Stimulated activated CD8-positive, alpha-beta memory T cell treated with anti-CD3 and anti-CD28 coated beads, Interleukin-15, amount 100 ng/mL, for 1 hour (primary cell): ENCODE measurements around the gene DPP10.

Source experiments
- DNase-seq: peaks from one replicate; pipeline ENCODE4 v3.0.0-alpha.2; 2020; ENCODE audit warnings: low read depth

The DPP10 gene

DNA sequence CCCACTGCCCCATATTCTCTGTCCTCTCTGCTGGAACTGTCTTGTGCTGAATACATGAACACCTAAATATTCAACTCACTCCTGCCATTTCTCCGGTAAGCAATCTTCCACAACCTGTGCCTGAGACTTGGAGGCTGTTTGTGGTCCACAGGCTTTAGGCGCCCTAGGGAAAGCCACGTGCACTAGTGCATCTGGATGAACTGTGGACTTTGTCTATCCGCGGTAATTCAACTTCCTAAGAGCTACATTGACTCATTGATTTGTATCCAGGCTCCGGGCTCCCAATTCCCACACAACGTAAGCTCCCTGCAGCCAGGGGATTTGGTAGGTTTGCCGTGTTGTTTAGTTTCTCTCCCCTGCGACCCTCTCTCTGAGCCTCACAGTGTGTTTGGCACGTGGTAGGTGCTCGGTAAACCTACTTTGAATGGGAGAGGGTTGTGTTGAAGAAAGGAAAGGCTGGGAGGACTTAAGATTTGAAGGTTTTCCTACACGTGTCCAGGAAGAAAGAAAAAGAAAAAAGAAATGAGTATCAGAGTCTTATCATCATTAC is 718.2 kb downstream of the DPP10 start:
- no peak for DNase-seq

DNA sequence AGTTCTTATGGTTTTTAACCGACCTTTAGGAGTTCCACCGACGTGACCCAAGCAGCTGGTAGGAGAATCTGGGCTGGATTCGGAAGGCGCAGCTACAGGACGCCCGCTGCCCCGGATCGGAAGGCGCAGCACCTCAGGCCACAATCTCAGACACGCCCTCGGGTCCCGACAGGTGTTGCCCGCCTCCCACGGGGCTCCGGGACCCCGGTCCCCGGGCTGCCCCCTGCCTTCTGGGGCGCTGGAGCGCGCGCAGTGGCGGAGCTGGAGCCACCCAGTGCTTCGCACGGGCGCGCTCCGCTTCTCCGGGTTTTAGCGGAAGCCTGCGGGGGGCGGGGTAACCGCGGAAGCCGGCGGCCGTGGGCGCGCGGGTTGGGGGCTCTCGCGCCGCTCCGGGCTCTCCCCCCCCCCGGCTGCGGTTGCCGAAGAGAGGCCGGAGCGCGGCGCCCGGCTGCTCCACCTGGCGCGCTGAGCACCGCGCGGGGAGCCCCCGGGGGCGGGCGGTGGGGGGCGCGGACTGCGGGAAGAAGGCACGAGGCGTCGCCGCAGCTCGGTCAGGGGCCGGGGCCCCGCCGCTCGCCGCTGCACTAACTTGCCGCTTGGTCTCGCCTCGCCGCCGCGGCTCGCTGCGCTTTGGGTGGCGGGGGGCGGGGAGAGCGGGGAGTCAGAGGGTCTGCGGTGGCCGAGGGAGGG is 718.8 kb downstream of the DPP10 start:
- DNase-seq: no peak

DNA sequence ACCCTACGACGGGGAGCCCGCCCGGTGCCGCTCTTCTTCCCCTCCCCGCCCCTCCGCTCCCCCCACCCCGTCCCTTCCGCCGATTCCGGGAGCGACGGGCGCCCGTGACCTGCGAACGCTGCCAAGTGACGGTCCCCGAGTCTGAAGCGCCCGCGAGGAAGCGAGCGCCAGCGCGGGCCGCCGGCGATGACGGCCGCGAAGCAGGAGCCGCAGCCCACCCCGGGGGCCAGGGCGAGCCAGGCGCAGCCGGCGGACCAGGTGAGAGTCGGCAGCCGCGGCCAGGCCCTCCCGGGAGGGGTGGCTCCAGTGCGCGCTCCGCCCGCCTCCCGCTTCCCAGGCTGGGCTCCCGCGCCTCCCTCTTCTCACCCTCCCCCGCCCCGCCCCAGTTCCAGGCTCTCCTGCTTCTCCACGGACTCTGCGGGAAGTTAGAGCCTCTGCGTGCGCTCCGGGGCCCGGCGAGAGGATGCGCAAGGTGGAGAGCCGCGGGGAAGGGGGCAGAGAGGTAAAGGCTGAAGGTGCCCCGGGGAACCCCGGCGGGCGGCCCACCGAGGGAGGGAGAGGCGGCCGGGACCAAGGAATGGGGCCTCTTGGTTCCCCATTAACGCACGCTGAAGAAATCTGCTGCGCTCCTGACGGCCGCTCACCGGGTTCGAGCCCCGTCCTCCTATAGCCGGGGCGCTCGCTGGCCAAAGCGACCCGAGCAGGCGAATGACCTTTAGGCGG is 719.5 kb downstream of the DPP10 start:
- no peak for DNase-seq

DNA sequence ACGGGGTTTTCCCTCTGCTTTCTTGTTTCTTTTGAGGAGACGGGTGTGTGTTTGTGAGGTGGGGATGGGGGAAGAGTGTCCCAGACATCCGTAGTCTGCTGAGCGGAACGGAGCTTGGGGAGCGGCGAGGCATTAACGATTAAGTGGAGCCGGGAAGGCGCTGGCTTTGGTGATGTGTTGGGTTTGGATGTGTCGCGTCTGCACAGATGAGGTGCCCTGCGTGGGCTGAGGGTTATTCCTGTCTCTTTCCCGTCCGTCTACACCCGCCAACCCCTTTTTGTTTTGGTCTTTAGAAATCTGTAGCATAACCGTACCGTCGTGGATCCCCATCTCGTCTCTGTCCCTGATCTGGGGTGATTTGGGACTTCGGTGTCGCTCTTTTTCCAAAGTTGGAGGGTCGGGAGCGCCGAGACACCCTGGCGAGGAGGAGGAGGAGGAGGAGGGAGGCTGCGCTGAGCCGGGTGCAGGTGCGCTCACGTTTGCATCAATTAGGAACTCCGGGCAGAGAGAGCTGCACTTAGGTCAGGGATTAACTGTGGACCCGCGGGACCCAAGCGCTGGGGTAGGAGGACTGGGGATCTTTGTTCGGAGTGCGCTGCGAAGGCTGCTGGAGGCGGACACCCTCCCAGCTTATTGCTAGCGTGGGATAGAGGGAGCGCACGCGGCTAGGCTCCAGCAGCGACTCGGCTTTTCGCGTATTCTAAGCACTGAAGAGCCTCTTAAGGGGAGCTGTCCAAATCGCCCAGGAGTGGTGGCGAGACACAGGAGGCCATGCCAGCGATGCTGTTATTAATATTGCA is 720.3 kb downstream of the DPP10 start:
- no peak for DNase-seq

DNA sequence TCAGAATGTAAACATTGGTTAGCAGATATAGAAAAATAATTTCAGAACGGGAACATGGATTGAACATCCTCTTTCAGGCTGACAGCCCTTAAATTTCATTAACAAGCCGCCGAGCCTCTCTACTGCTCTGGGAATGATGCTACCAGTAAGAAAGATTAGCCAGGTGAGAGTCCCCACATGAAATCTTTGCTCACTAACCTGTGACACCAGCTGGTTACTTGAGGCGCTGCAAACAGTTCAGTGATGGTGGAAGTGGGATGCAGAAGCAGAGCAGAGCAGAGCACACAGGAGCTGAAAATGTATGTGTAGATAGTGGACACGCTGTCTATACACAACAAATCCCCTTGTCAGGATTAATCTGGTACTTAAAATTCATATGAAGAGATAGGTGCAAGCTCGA is 721.1 kb downstream of the DPP10 start:
- DNase-seq: no peak

DNA sequence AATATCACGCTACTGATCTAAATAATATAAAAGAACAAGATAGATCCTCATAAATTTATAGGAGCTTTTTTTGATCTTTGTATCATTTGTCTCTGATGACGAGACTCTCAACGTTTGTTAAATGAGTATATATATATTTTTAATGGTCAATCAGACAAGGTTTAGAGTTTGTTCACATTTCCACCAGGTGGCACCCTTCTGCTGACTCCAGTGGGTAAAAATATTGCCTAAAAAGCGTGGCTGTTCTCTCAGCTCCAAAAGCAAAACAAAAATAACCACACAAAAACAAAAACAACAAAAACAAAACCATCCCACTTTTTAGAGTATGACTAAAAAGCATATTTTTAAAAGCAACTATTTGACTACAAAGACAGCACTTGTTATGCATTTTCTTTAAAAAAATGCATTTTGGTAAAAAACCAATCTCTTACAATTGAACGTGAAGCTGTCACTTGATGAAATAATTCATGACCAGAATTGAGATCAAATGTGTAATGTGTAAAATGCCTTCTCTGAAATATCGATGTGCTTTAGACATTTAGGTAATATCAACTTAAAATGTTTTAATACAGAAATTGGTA is 723.2 kb downstream of the DPP10 start:
- no peak for DNase-seq

DNA sequence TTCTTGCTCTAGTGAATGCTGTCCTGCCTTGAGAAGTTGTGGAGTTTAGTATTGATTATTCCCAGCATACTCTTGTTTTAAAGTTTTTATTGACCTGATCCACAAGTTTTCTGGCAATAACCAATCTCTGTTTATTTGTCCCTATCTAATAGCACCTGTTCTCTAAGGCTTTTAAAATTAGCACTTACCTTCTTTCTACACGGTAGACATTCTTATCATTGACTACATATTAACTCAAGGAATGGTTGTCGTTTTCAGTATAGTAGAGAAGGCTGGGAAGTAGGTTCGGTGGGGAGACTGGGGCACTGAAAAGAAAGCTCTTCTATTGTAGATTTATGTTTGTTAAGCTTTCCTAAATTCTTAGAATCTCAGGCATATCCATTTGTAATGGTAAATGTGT is 726.0 kb downstream of the DPP10 start:
- DNase-seq: no peak

DNA sequence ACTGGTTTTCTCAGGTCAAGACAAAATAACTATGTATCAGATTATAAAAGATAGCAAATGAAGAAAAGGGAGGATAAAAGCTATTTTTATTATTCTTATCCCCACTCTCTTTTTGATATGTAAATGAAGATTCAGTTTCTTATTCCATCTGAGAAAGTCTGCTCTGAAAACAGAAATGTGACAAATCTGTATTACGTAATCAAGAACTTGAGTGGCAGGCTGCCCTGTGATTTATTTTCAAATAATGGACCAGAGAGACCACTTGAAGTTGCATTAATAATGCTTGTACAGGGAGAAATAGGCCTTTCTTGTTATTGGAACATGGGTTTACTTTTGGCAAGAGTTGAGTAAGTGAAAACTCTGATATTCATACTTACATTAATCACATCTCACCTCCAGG is 727.4 kb downstream of the DPP10 start:
- DNase-seq: no peak

DNA sequence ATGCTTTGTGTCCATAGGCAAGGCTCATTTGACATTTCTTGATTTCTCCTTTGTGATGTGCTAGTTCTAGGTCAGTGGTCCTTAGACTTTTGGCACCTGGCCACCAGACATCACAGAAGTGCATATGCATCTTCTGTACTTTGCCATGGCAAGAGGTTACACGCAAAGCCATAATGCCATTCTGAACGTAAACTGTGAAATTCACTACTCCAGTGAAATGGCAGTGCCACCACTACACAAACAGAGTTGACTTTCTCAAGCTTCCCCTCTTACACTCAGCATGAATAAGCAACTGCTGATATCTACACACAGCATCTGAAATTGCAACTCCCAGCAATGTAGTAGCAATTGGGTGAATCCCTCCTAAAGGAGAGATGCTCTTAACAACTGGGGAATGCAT is 729.3 kb downstream of the DPP10 start:
- no peak for DNase-seq

DNA sequence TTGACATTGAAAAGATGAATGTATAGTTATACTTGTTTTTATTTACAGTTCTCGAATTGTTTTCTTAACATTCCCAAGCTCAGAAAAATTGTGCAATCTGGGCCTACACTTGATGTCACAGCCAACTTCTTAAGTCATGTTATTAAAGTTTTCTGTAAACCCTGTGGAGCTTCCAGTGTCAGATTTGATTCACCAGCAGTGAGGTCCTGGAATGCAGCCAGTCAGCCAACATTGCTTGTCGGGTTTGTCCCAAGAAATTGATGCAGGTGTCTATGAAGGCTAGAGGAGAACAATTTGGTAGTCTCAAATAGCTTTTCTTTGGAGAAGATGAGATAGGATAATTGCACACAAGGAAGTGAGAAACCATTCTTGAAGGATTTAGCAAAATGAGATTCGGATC is 732.2 kb downstream of the DPP10 start:
- DNase-seq: no peak

DNA sequence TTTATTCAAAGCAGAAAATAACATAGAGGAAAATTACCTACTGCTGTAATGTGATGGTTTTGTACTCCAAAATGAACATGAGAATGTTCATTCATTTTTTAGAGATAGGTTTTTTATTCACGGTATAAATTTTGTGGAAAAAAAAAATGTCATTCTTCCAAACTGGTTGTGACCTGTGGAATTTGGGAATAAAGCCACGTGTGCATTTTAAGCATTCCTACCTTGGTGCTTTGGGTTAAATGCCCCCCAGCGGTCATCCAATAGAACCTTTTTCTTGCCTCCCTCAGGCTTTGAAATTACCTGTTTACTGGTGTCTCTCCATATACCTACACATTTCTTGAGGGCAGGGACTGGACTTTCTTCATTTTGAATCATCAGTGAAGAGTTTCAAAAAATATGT is 740.7 kb downstream of the DPP10 start:
- no peak for DNase-seq

DNA sequence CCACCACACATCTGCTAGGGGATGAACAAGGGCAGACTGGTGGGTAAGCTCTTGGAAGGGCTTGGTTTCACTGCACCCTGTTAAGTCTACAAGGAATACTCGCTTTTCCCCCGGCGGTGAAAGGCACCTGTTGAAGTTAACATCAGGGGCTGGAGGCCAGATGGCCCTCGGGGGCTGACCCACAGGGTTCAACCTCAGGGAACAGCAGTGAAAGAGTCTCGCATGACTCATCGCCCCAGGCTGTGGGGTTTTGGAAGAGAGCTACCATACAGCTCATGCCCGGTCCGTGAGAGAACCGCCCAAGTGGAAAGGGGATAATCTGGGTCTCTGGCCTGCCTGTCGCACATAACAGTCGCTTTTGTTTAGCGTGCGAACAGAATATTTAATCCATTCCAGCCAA is 748.0 kb downstream of the DPP10 start:
- no peak for DNase-seq

DNA sequence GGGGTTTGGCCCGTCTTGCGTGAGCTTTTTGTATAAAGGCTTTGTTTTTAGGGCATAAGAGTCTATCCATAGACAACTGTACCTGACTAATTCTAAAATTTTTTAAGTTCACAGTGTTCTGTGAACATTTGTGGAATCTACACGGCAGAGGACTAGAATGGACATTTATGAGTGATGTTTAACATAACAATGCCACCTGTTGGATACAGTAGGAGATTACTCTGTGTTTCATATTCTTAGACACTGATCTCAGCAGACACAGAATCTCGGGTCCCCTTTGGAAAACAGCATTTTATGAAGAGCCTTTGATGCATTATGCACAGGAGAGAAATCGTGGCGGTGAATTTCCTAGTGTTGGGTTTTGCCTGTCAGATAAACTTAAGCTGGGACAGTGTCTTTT is 752.2 kb downstream of the DPP10 start:
- DNase-seq: no peak

DNA sequence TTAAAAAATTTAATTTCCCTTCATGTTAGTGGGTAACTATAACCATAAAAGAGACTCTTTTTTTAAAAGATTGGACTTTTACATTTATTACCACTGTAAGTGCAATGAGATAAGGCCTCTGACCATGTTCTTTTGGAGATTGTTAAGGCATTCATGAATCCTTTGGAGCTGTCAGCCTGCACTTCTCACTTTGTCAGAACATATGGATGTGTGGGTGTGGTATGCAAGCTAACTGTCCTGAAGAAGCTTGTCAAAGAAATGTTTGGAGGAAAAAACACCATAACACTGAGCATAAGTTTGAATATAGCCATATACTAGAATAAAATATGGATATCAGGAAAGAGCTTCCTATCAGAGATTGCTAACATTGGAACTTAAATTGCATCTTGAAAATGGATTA is 754.1 kb downstream of the DPP10 start:
- DNase-seq: no peak

DNA sequence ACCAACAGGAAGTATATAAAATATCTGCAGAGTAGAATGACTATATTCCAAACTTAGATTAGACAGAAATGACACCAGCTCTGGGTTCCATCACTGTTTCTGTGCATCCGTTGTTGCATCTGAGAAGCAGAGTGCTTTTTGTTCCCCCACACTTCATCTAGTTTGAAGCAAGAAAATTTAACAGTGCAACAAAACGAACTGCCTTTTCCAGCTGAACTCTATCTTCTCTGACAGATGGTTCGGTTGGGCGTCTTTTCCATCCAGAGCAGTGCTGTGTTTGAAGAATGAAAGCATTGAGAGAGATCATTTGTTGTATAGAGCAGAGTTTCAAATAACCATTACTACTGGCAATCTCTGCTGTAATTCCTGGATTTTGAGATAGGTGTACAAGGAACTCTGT is 757.5 kb downstream of the DPP10 start:
- no peak for DNase-seq

DNA sequence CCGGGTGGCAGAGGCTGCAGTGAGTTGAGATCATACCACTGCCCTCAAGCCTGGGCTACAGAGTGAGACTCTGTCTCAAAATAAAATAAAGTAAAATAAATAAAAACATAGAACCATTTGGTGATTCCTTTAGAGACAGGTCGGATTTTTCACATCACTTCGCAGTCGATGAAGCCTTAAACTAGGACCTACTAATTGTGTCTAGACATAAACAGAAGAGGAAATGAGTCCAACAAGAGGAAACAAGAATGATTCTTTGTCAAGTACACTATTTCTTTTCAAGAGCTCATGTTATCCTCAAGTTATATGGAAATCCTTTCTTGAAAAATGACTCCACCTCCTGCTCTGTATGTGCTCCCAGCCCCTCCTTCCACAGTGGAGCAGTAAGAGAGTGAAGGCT is 758.9 kb downstream of the DPP10 start:
- no peak for DNase-seq

DNA sequence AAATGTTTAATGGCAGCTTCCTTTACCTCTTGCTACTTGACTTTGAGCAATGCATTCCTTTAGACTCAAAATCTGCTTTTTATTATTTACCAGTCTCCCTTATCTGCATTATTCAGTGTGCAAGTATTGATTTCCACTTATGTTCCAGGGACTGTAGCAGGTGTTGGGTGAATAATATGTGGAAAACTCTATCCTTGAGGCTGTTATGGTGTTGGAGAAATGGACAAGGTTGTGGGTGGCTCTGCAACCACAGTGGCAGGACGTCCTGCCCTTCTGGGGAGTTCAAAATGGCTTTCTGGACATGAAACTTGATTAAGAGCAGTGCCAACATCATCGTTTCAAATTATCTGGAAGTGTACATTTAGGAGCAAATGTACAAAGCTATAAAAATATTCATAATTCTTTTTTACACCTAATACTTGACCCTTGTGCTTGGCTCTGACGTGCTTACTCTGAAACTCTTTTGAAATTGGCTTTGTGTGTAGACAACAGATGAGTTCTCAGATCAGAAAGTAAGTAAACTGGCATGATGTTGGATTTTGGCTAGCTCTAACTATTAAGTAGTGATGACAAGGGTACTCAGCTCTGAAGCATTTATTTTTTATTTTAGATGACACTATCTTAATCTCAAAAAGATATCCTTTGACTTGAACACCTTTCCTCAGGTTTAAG is 766.2 kb downstream of the DPP10 start:
- no peak for DNase-seq

DNA sequence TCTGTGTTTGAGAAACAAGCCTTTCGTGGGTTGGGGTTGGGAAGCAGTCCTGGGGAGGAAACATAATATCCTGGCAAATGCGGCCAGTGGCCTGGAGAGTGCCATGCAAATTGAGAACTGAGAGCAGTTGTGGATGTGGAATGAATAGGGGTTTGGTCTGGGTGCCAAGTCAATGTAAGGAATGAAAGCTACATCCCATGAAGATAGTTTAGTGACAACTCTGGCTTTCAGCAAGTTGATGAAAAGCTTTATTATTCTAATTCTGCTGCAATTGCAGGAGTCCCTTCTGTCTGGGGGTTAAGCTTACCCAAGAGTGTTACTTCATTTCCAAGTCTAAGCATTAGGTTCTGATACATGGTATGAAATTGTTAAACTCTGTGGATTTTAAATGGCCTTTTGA is 771.6 kb downstream of the DPP10 start:
- DNase-seq: no peak

DNA sequence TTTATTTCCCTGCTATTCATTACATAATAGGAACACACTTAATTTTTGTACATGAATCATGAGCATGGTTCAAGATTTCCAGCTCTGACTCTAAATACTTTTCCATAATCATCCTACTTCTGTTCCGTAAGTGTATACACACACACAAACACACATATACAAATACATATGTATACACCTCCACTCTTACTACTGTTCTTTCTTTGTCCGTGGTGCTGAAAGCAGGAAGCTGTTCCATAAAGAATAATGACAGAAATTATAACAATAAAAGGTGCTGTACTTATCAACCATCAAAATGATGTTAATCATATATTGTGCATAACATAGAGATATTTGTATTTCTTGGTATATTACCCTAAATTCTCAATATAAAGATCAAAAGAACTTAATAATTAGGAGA is 776.9 kb downstream of the DPP10 start:
- no peak for DNase-seq

DNA sequence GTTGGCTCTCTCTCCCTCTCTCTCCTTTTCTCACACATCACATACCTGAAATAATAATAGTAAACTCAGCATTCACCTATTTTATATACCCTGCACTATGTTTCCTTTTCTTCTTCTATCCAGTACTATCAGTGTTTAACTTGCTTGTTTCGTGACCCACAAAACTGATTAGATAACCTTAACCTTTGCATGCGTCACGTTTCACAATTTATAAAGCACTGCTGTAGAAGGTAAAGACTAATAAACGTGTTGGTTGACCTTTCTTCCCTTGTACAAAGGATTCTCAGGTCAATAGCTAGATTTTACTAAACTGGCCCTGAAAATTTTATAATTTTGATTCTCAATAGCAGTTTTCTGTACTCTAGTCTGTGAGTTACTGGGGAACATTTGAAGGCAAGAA is 791.7 kb downstream of the DPP10 start:
- DNase-seq: no peak

DNA sequence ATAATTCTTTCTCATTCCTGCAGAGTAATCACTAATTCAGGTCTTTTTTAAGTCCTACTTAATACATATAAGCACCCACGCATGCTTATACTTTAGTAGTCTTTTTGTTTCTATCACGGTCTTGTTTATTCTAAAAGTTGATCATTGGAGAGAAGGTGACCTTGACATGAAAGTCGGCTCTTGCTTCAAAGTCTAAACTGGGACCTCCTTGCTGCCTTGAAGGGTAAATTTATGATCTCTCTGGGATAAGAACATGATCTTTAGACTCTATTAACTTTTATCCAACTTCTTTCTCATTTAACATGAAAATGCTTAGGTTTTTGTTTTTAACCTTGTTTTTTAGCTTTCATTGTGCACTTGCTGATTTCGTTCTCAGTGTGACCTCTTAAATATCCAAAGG is 792.3 kb downstream of the DPP10 start:
- no peak for DNase-seq

DNA sequence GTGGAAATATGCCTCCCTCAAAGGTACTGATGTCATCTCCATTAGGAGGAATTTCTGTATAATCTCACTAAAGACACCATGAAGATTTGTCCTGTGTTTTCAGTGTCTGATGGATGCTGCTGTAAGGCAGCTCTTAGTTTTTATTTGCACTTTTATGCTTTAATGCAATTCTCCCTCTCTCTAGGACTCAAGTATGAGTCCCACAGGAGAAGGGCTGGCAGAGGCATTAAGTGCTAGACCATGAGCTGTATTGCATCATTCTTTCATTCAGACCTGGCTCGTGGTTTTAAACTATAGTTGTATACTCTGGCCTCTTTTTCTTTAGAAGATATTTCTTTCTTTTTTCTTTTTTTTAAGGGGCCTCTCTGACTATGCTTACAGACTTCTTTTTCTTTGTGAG is 805.6 kb downstream of the DPP10 start:
- DNase-seq: no peak
